GM12878 (cell line): ENCODE measurements around the gene ADH7. TPM values are rescaled to one million over a fixed set of nuclear protein-coding genes. Genes with fewer than 3 reads are reported as not detected.

Experiments used
- ATAC-seq: fragments of 200-7000 bp; cut with Tn5 transposase; 3 replicates; pipeline ENCODE4 v1.9.1; 2020; ENCODE audit warnings: mild to moderate bottlenecking, moderate library complexity
- BruUV-seq: library from RNA; stranded (reverse); fragments of 400-500 nt; replicated peaks from 2 replicates; lab custom pipeline; 2021; lab: Mats Ljungman, UMichigan
- CTCF ChIA-PET: fragments of 300-600 bp; sonication (Branson Sonifier 250); formaldehyde crosslinking; extraction: SDS; loops from one replicate; lab custom pipeline; 2021; ENCODE audit warnings: inconsistent platforms; lab: Yijun Ruan, JAX
- POLR2A ChIA-PET: fragments of 350-600 bp; formaldehyde crosslinking; extraction: SDS; loops from one replicate; lab custom pipeline; 2021; ENCODE audit warnings: inconsistent platforms; lab: Charles Lee
- RAD21 ChIA-PET: fragments of 300-600 bp; sonication (Branson Sonifier 250); formaldehyde crosslinking; loops from one replicate; lab custom pipeline; 2023; ENCODE audit warnings: antibody characterized with exemption; ENCODE audit not compliant: unreplicated experiment; lab: Charles Lee
- SMC1A ChIA-PET: fragments of 300-600 bp; sonication (Branson Sonifier 250); formaldehyde crosslinking; loops from one replicate; lab custom pipeline; 2023; ENCODE audit not compliant: unreplicated experiment, uncharacterized antibody; lab: Charles Lee
- DNase-seq: peaks from one replicate; pipeline ENCODE4 v3.0.0-alpha.2; 2011; ENCODE audit warnings: low read depth, low spot score
- FAIRE-seq: peaks from 3 replicates; lab custom pipeline; 2011; peaks lifted over from hg19 to GRCh38; lab: Jason Lieb, UNC
- H2AFZ ChIP-seq: 2 replicates; pipeline ENCODE4 v1.6.0; 2011; ENCODE audit warnings: low read depth, low read length, control low read depth; ENCODE audit not compliant: control insufficient read depth
- H3K27ac ChIP-seq: 2 replicates; pipeline ENCODE4 v1.5.1; 2011; ENCODE audit warnings: control low read depth; ENCODE audit not compliant: control insufficient read depth, insufficient read depth
- H3K27me3 ChIP-seq, 2 experiments: replicated peaks in 1 of 2; 2 replicates each; pipeline versions ENCODE4 v1.6.0 to v1.6.1; 2011; ENCODE audit warnings: low read length in 1 of 2; ENCODE audit not compliant: control insufficient read depth in 2 of 2, insufficient read depth in 2 of 2
- H3K36me3 ChIP-seq, 2 experiments: 2 replicates each; pipeline ENCODE4 v1.5.1; 2011; ENCODE audit warnings: low read length in 1 of 2; ENCODE audit not compliant: control insufficient read depth in 2 of 2, insufficient read depth in 2 of 2
- H3K4me1 ChIP-seq: 2 replicates; pipeline ENCODE4 v1.6.1; 2011; ENCODE audit warnings: mild to moderate bottlenecking, low read length, moderate library complexity, mixed read lengths; ENCODE audit not compliant: control insufficient read depth, insufficient read depth
- H3K4me2 ChIP-seq: 2 replicates; pipeline ENCODE4 v1.6.0; 2011; ENCODE audit warnings: control low read depth; ENCODE audit not compliant: control insufficient read depth, insufficient read depth
- H3K4me3 ChIP-seq: fragments of 200-600 bp; sonication (generic); 2 replicates; pipeline ENCODE4 v1.5.1; 2016
- H3K79me2 ChIP-seq: 2 replicates; pipeline ENCODE4 v1.6.0; 2011; ENCODE audit warnings: low read length; ENCODE audit not compliant: control insufficient read depth, insufficient read depth
- H3K9ac ChIP-seq: 2 replicates; pipeline ENCODE4 v1.8.0; 2011; ENCODE audit warnings: low read length, control low read depth, mixed read lengths; ENCODE audit not compliant: control insufficient read depth, insufficient read depth
- H3K9me3 ChIP-seq: replicated peaks from 3 replicates; pipeline ENCODE4 v1.5.1; 2011; ENCODE audit warnings: mild to moderate bottlenecking, low read length; ENCODE audit not compliant: control insufficient read depth, insufficient read depth
- H4K20me1 ChIP-seq: 2 replicates; pipeline ENCODE4 v1.6.0; 2011; ENCODE audit not compliant: control insufficient read depth, insufficient read depth
- ATF7 ChIP-seq: fragments of 450-650 bp; IDR thresholded peaks from 2 replicates; pipeline ENCODE4 v1.6.1; 2016; ENCODE audit warnings: low read depth, mild to moderate bottlenecking
- BACH1 ChIP-seq: fragments of 450-650 bp; IDR thresholded peaks from 2 replicates; pipeline ENCODE4 v1.6.1; 2017; ENCODE audit warnings: mild to moderate bottlenecking, borderline replicate concordance
- CUX1 ChIP-seq: IDR thresholded peaks from 2 replicates; pipeline ENCODE4 v1.6.1; 2012; ENCODE audit warnings: improper control_type of control experiment, low read depth, low read length; ENCODE audit not compliant: insufficient replicate concordance
- E2F4 ChIP-seq: IDR thresholded peaks from 2 replicates; pipeline ENCODE4 v1.6.1; 2012; ENCODE audit warnings: low read depth, low read length, improper control_type of control experiment
- EED ChIP-seq: sonication (generic); IDR thresholded peaks from 2 replicates; pipeline ENCODE4 v1.6.1; 2016; ENCODE audit warnings: antibody characterized with exemption, low read depth
- NFXL1 ChIP-seq: fragments of 450-650 bp; IDR thresholded peaks from 2 replicates; pipeline ENCODE4 v1.6.1; 2017; ENCODE audit warnings: antibody characterized with exemption, mild to moderate bottlenecking, borderline replicate concordance
- NR2F1 ChIP-seq: fragments of 450-650 bp; conservative IDR thresholded peaks from 2 replicates; pipeline ENCODE4 v1.6.1; 2017; ENCODE audit warnings: mild to moderate bottlenecking
- POLR2AphosphoS2 ChIP-seq: IDR thresholded peaks from 2 replicates; pipeline ENCODE4 v1.6.1; 2011; ENCODE audit warnings: low read depth, mild to moderate bottlenecking, low read length, improper control_type of control experiment, moderate library complexity
- SMAD5 ChIP-seq: IDR thresholded peaks from 2 replicates; pipeline ENCODE4 v1.6.1; 2016; ENCODE audit warnings: antibody characterized with exemption, low read depth
- SP1 ChIP-seq: IDR thresholded peaks from one replicate; pipeline ENCODE4 v1.6.1; 2011; ENCODE audit warnings: low read depth, low read length
- TARDBP ChIP-seq: IDR thresholded peaks from 2 replicates; pipeline ENCODE4 v1.6.1; 2016; ENCODE audit warnings: borderline replicate concordance
- ZNF622 ChIP-seq: fragments of 450-650 bp; IDR thresholded peaks from 2 replicates; pipeline ENCODE4 v1.6.1; 2017; ENCODE audit warnings: mild to moderate bottlenecking, inconsistent platforms
- WGBS: methylation state at CpG from one replicate; pipeline ENCODE4 v1.1.6; 2016; ENCODE audit warnings: low lambda C conversion rate; ENCODE audit not compliant: insufficient replicate concordance, insufficient coverage; ENCODE audit errors: missing lambda C conversion rate; 5-methylcytosine and 5-hydroxymethylcytosine counted together
- in situ Hi-C: fragments of 300-500 bp; cut with MboI; formaldehyde crosslinking; loops from 9 replicates; pipeline ENCODE4 v1.14.3; 2018; ENCODE audit warnings: mixed read lengths
- intact Hi-C: fragments of 100-400 bp; cut with micrococcal nuclease; formaldehyde crosslinking; loops from one replicate; pipeline ENCODE4 v1.14.2; 2022; ENCODE audit not compliant: unreplicated experiment
- polyA plus RNA-seq, 11 experiments: library from polyadenylated mRNA; depleted of rRNA in 4 of 11; unstranded in 6 of 11; stranded (reverse) in 5 of 11; fragments of >200 nt; fragmentation: Nextera tagmentation in 4 of 11; fragmentation: Illumina TruSeq in 1 of 11; extraction: Ambion mirVana in 4 of 11; extraction: Trizol in 1 of 11; gene quantifications; 1 replicate in 1 of 11; 2 replicates in 10 of 11; pipeline versions ENCODE4 v1.2.1 to v1.2.3, GENCODE V29; 2011 to 2016; ENCODE audit warnings: inconsistent platforms in 2 of 11, missing spikeins in 2 of 11, low read depth in 1 of 11
- total RNA-seq, 4 experiments: library from RNA; depleted of rRNA in 3 of 4; stranded (reverse); fragments of >200 nt in 3 of 4; fragmentation: Illumina TruSeq in 1 of 4; extraction: Trizol in 1 of 4; gene quantifications; 2 replicates each; pipeline versions ENCODE4 v1.2.1 to v1.2.3, GENCODE V29; 2013 to 2021
- TF ChIP-seq, protein P1 (sequence below): fragments of 450-650 bp; IDR thresholded peaks from 2 replicates; pipeline ENCODE4 v1.6.1; 2016; ENCODE audit warnings: mild to moderate bottlenecking, moderate library complexity, borderline replicate concordance

The ADH7 gene
- total and polyA plus RNA-seq, 10 of the 15 experiments (the other 5 are each of a cell fraction or from before 2014, with no cell fraction given), result not detected

GRCh38 chr4:99404595-99405287 is 30.4 kb downstream of the ADH7 start:
- peak; percentile 87 for DNase-seq
- Histone ChIP-seq H3K27ac (peak overlapping the region; percentile 42), H3K4me3 (peak overlapping the region; percentile 28; the same call in 1 of the 2 replicates), H3K36me3 (no peaks in the 10 kb centered on the region), H2AFZ (no peak overlapping the region), H3K27me3 (no peaks in the 10 kb centered on the region), H3K79me2 (no peaks in the 10 kb centered on the region), H4K20me1 (no peaks in the 10 kb centered on the region), H3K9ac (no peak overlapping the region), H3K4me2 (peak overlapping the region; percentile 87), H3K9me3 (no peaks in the 10 kb centered on the region), H3K4me1 (peaks cover 16% of the 10 kb centered on the region)
- FAIRE-seq, result peak; percentile 83
- SMC1A ChIA-PET, result interaction anchor here (0.6 to 4.1 kb wide), 27 partner anchors 9 to 1252 kb away, joined by 3 to 38 read pairs (median 6); partner anchors contain the start of genes ADH5 and METAP1
- in situ Hi-C loops, result loop anchor here (5.0 to 25.0 kb wide), 3 partner anchors 282 to 942 kb away; partner anchors contain the start of gene METAP1
- CTCF ChIA-PET, result interaction anchor here (0.6 to 5.8 kb wide), 31 partner anchors 7 to 1259 kb away, joined by 3 to 60 read pairs (median 4); partner anchors contain the start of genes ADH5 and METAP1
- peak; percentile 92 for ATAC-seq
- RAD21 ChIA-PET, result interaction anchor here (1.0 to 3.8 kb wide), 11 partner anchors 27 to 936 kb away, joined by 3 to 44 read pairs (median 7); partner anchors contain the start of genes ADH5 and METAP1
- WGBS, result 17% methylated on average over 4 of the region's 4 CpGs
- no TSS peak for BruUV-seq
- intact Hi-C loops, result loop anchor here (1.0 to 10.0 kb wide), 7 partner anchors 286 to 1260 kb away; partner anchors contain the start of genes ADH5, METAP1, RAP1GDS1 and STPG2
- POLR2A ChIA-PET, result interaction anchor here (0.7 kb wide), 1 partner anchor 477 kb away, joined by 3 read pairs; no protein-coding TSS in a partner anchor
- TF ChIP-seq BACH1 (peak; percentile 53; the same call in 1 of the 2 replicates), ATF7 (peak; percentile 94), TARDBP (no peak), NFXL1 (no peak), SMAD5 (no peak), EED (peak; percentile 93), POLR2AphosphoS2 (no peak), CUX1 (no peak), E2F4 (no peak), NR2F1 (peak; percentile 67), SP1 (peak; percentile 41), ZNF622 (no peak)
- TF ChIP-seq, protein P1, sequence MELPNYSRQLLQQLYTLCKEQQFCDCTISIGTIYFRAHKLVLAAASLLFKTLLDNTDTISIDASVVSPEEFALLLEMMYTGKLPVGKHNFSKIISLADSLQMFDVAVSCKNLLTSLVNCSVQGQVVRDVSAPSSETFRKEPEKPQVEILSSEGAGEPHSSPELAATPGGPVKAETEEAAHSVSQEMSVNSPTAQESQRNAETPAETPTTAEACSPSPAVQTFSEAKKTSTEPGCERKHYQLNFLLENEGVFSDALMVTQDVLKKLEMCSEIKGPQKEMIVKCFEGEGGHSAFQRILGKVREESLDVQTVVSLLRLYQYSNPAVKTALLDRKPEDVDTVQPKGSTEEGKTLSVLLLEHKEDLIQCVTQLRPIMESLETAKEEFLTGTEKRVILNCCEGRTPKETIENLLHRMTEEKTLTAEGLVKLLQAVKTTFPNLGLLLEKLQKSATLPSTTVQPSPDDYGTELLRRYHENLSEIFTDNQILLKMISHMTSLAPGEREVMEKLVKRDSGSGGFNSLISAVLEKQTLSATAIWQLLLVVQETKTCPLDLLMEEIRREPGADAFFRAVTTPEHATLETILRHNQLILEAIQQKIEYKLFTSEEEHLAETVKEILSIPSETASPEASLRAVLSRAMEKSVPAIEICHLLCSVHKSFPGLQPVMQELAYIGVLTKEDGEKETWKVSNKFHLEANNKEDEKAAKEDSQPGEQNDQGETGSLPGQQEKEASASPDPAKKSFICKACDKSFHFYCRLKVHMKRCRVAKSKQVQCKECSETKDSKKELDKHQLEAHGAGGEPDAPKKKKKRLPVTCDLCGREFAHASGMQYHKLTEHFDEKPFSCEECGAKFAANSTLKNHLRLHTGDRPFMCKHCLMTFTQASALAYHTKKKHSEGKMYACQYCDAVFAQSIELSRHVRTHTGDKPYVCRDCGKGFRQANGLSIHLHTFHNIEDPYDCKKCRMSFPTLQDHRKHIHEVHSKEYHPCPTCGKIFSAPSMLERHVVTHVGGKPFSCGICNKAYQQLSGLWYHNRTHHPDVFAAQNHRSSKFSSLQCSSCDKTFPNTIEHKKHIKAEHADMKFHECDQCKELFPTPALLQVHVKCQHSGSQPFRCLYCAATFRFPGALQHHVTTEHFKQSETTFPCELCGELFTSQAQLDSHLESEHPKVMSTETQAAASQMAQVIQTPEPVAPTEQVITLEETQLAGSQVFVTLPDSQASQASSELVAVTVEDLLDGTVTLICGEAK, result no peak
